Tibial nerve (tissue), 4 donors: ENCODE results near the gene SLC25A18.

ENCODE experiments used
- EP300 ChIP-seq, 2 donors: sonication (generic); formaldehyde crosslinking; IDR thresholded peaks; one replicate each; pipeline ENCODE4 v1.6.1; 2017; ENCODE audit warnings: antibody characterized with exemption in 2 of 2, mild to moderate bottlenecking in 1 of 2
- POLR2A ChIP-seq, 2 donors: fragments of 450-650 bp; IDR thresholded peaks; one replicate each; pipeline ENCODE4 v1.6.1; 2017; ENCODE audit warnings: antibody characterized with exemption in 2 of 2, mild to moderate bottlenecking in 2 of 2, moderate library complexity in 2 of 2
- TF ChIP-seq, protein P1 (sequence below), 5 experiments: fragments of 200-600 bp in 3 of 5; fragments of 450-650 bp in 2 of 5; sonication (generic) in 3 of 5; IDR thresholded peaks; one replicate each; pipeline ENCODE4 v1.5.1; 2016 to 2019; ENCODE audit warnings: antibody characterized with exemption in 5 of 5, mild to moderate bottlenecking in 3 of 5, moderate library complexity in 2 of 5

- TF ChIP-seq, protein P1, sequence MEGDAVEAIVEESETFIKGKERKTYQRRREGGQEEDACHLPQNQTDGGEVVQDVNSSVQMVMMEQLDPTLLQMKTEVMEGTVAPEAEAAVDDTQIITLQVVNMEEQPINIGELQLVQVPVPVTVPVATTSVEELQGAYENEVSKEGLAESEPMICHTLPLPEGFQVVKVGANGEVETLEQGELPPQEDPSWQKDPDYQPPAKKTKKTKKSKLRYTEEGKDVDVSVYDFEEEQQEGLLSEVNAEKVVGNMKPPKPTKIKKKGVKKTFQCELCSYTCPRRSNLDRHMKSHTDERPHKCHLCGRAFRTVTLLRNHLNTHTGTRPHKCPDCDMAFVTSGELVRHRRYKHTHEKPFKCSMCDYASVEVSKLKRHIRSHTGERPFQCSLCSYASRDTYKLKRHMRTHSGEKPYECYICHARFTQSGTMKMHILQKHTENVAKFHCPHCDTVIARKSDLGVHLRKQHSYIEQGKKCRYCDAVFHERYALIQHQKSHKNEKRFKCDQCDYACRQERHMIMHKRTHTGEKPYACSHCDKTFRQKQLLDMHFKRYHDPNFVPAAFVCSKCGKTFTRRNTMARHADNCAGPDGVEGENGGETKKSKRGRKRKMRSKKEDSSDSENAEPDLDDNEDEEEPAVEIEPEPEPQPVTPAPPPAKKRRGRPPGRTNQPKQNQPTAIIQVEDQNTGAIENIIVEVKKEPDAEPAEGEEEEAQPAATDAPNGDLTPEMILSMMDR (IDR thresholded peaks at IDR 0.05): no peak
- TF ChIP-seq POLR2A (IDR thresholded peaks at IDR 0.05): no peak
- TF ChIP-seq EP300 (IDR thresholded peaks at IDR 0.05): no peak
Measured at GRCh38 chr22:17575151-17575550, 11.9 kb downstream of the SLC25A18 start.
